Endothelial cell of umbilical vein (primary cell): ENCODE data around the gene SNCA. TPM values are rescaled to one million over a fixed set of nuclear protein-coding genes. Genes with fewer than 3 reads are reported as not detected.

ENCODE experiments used
- BruUV-seq: library from RNA; stranded (reverse); fragments of 400-500 nt; replicated peaks from 2 replicates; lab custom pipeline; 2021; lab: Mats Ljungman, UMichigan
- CTCF ChIA-PET: fragments of 300-600, 350-600 bp; sonication (Branson Sonifier 250); formaldehyde crosslinking; loops from one replicate; lab custom pipeline; 2021; ENCODE audit warnings: antibody characterized with exemption, inconsistent platforms; lab: Charles Lee
- POLR2A ChIA-PET: fragments of 300-600, 350-600 bp; sonication (Branson Sonifier 250); formaldehyde crosslinking; loops from one replicate; lab custom pipeline; 2021; ENCODE audit warnings: antibody characterized with exemption, inconsistent platforms; lab: Charles Lee
- DNase-seq: peaks from one replicate; pipeline ENCODE4 v3.0.0-alpha.2; 2011; ENCODE audit warnings: low read depth, low spot score
- FAIRE-seq: peaks from 2 replicates; lab custom pipeline; 2011; peaks lifted over from hg19 to GRCh38; lab: Jason Lieb, UNC
- H2AFZ ChIP-seq: 2 replicates; pipeline ENCODE4 v1.6.0; 2012; ENCODE audit warnings: low read depth, low read length, control low read depth, inconsistent platforms
- H3K27ac ChIP-seq: 2 replicates; pipeline ENCODE4 v1.5.1; 2011; ENCODE audit warnings: low read depth, mild to moderate bottlenecking, control low read depth, low read length, moderate library complexity; ENCODE audit not compliant: insufficient read depth
- H3K27me3 ChIP-seq, 2 experiments: 2 replicates each; pipeline versions ENCODE4 v1.6.0 to v1.6.1; 2011; ENCODE audit warnings: low read length in 2 of 2, mixed read lengths in 1 of 2; ENCODE audit not compliant: control insufficient read depth in 2 of 2, insufficient read depth in 2 of 2
- H3K36me3 ChIP-seq, 2 experiments: 2 replicates in 1 of 2; 3 replicates in 1 of 2; pipeline ENCODE4 v1.5.1; 2011; ENCODE audit warnings: low read length in 2 of 2, mild to moderate bottlenecking in 1 of 2, moderate library complexity in 1 of 2; ENCODE audit not compliant: control insufficient read depth in 2 of 2, insufficient read depth in 2 of 2; ENCODE audit errors: extremely low read depth in 1 of 2
- H3K4me1 ChIP-seq: 3 replicates; pipeline ENCODE4 v1.5.1; 2011; ENCODE audit warnings: mild to moderate bottlenecking, low read length; ENCODE audit not compliant: control insufficient read depth, insufficient read depth; ENCODE audit errors: extremely low read depth
- H3K4me2 ChIP-seq: 2 replicates; pipeline ENCODE4 v1.6.1; 2011; ENCODE audit warnings: low read length, control low read depth, mixed read lengths; ENCODE audit not compliant: insufficient read depth
- H3K4me3 ChIP-seq, 3 experiments: fragments of 200-600 bp in 1 of 3; sonication (generic), shearing (Covaris generic) in 1 of 3; replicated peaks in 1 of 3; 2 replicates each; pipeline ENCODE4 v1.5.1; 2011 to 2016; ENCODE audit warnings: control low read depth in 3 of 3, low read length in 3 of 3, mild to moderate bottlenecking in 2 of 3, inconsistent platforms in 1 of 3, low read depth in 1 of 3, moderate library complexity in 1 of 3; ENCODE audit not compliant: insufficient read depth in 1 of 3
- H3K79me2 ChIP-seq: 2 replicates; pipeline ENCODE4 v1.6.0; 2012; ENCODE audit warnings: low read length, inconsistent platforms; ENCODE audit not compliant: control insufficient read depth, insufficient read depth
- H3K9ac ChIP-seq: replicated peaks from 2 replicates; pipeline ENCODE3; 2011; ENCODE audit warnings: low read length, control low read depth; ENCODE audit not compliant: insufficient read depth; ENCODE audit errors: extremely low read depth
- H3K9me1 ChIP-seq: replicated peaks from 3 replicates; pipeline ENCODE4 v1.6.0; 2011; ENCODE audit warnings: mild to moderate bottlenecking, low read length; ENCODE audit not compliant: control insufficient read depth, insufficient read depth; ENCODE audit errors: extremely low read depth
- H3K9me3 ChIP-seq: replicated peaks from 2 replicates; pipeline ENCODE4 v1.5.1; 2012; ENCODE audit warnings: low read length, inconsistent platforms; ENCODE audit not compliant: control insufficient read depth, insufficient read depth
- H4K20me1 ChIP-seq: replicated peaks from 2 replicates; pipeline ENCODE3; 2011; ENCODE audit warnings: mild to moderate bottlenecking, low read length; ENCODE audit not compliant: control insufficient read depth, insufficient read depth; ENCODE audit errors: extremely low read depth
- EZH2 ChIP-seq: IDR thresholded peaks from 2 replicates; pipeline ENCODE4 v1.6.1; 2012; ENCODE audit warnings: borderline replicate concordance, low read depth, mild to moderate bottlenecking, moderate library complexity, low read length, inconsistent platforms; ENCODE audit not compliant: severe bottlenecking
- FOS ChIP-seq: IDR thresholded peaks from 2 replicates; pipeline ENCODE4 v1.6.1; 2011; ENCODE audit warnings: mild to moderate bottlenecking, low read length, moderate library complexity, borderline replicate concordance; ENCODE audit not compliant: insufficient read depth
- GATA2 ChIP-seq: IDR thresholded peaks from 2 replicates; pipeline ENCODE4 v1.7.0; 2011; ENCODE audit warnings: low read depth, mild to moderate bottlenecking, moderate library complexity, mixed read lengths, low read length; ENCODE audit not compliant: insufficient read length, insufficient read depth
- JUN ChIP-seq: IDR thresholded peaks from 2 replicates; pipeline ENCODE4 v1.6.1; 2011; ENCODE audit warnings: borderline replicate concordance, low read depth; ENCODE audit not compliant: insufficient read length, insufficient read depth
- MYC ChIP-seq: IDR thresholded peaks from one replicate; pipeline ENCODE4 v1.6.1; 2011; ENCODE audit warnings: mild to moderate bottlenecking, low read depth, low read length
- POLR2A ChIP-seq: IDR thresholded peaks from 2 replicates; pipeline ENCODE4 v1.6.1; 2012; ENCODE audit warnings: low read depth, mild to moderate bottlenecking, control low read depth, low read length
- POLR2AphosphoS5 ChIP-seq: IDR thresholded peaks from 2 replicates; pipeline ENCODE4 v1.6.1; 2012; ENCODE audit warnings: low read depth, mild to moderate bottlenecking, control low read depth, low read length, moderate library complexity; ENCODE audit not compliant: insufficient read depth
- dilution Hi-C: fragments of 300-500 bp; cut with MboI; formaldehyde crosslinking; loops from one replicate; pipeline ENCODE4 v1.15.0; 2019; ENCODE audit warnings: low sequenced_read_pairs; ENCODE audit not compliant: extremely low pct_ligation_motif_present
- intact Hi-C: fragments of 100-400 bp; cut with micrococcal nuclease; formaldehyde crosslinking; loops from one replicate; pipeline ENCODE4 v1.10.0; 2022
- polyA plus RNA-seq, 4 experiments: library from polyadenylated mRNA; depleted of rRNA in 3 of 4; stranded (reverse) in 3 of 4; unstranded in 1 of 4; fragments of >200 nt; gene quantifications; 2 replicates each; pipeline versions ENCODE4 v1.2.1 to v1.2.3, GENCODE V29; 2011 to 2012; ENCODE audit warnings: missing spikeins in 1 of 4
- total RNA-seq: library from RNA; stranded (reverse); gene quantifications from 2 replicates; pipeline ENCODE4 v1.2.3, GENCODE V29; 2021
- TF ChIP-seq, protein P1 (sequence below): IDR thresholded peaks from 2 replicates; pipeline ENCODE4 v1.6.1; 2011; ENCODE audit not compliant: insufficient read depth, insufficient read length
- TF ChIP-seq, protein P2 (sequence below), 2 donors: IDR thresholded peaks; 1 replicate in 1 of 2; 2 replicates in 1 of 2; pipeline ENCODE4 v1.5.1; 2011; ENCODE audit warnings: low read length in 2 of 2, mild to moderate bottlenecking in 2 of 2, moderate library complexity in 2 of 2, control low read depth in 1 of 2, inconsistent platforms in 1 of 2, low read depth in 1 of 2; ENCODE audit not compliant: insufficient read depth in 1 of 2; ENCODE audit errors: extremely low read depth in 1 of 2

Gene SNCA
- total and polyA plus RNA-seq, 2 donors (not counting 3 experiments of a cell fraction or from before 2014, with no cell fraction given), result 76.8 to 116 TPM

DNA sequence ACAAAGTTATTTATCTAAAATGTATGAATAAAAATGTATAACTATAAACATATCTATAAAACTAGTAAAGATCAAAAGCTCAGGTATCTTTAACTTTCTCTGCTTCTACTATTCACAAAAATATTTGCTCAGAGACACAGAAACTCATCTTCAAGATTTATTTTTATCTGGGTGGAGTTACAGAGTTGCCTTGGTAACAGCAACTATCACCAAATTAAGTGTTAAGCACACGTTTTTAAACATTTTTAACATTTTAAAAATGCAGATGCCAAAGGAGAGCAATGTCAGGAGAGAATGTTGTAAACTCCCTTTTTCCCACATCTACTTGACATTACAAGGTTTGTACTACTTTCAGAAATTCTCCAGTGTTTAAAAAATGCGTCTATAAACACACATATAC is 71.4 kb downstream of the SNCA start:
- no peaks in the 10 kb centered on the region for H3K9me1 ChIP-seq
- H3K9me3 ChIP-seq, result no peaks in the 10 kb centered on the region
- no peak overlapping the region for H3K4me3 ChIP-seq
- no peak overlapping the region for H3K27ac ChIP-seq
- no peak for TF ChIP-seq GATA2
- TF ChIP-seq, protein P1, sequence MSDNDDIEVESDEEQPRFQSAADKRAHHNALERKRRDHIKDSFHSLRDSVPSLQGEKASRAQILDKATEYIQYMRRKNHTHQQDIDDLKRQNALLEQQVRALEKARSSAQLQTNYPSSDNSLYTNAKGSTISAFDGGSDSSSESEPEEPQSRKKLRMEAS, result no peak
- no peak for TF ChIP-seq EZH2
- ChIA-PET POLR2A (no interaction called here), CTCF (interaction anchor here (0.6 to 1.6 kb wide), 2 partner anchors 19 to 103 kb away, joined by 3 read pairs; no protein-coding TSS in a partner anchor)
- intact Hi-C loops, result no loop called here
- H4K20me1 ChIP-seq, result no peaks in the 10 kb centered on the region
- H3K4me1 ChIP-seq, result no peaks in the 10 kb centered on the region
- H3K79me2 ChIP-seq, result peaks cover 9% of the 10 kb centered on the region
- FAIRE-seq (no peak), DNase-seq (no peak)
- no peak overlapping the region for H3K4me2 ChIP-seq
- H3K27me3 ChIP-seq, result no peaks in the 10 kb centered on the region
- H2AFZ ChIP-seq, result no peak overlapping the region
- H3K9ac ChIP-seq, result no peak overlapping the region
- BruUV-seq, result no TSS peak
- dilution Hi-C loops, result no loop called here
- no peaks in the 10 kb centered on the region for H3K36me3 ChIP-seq

DNA sequence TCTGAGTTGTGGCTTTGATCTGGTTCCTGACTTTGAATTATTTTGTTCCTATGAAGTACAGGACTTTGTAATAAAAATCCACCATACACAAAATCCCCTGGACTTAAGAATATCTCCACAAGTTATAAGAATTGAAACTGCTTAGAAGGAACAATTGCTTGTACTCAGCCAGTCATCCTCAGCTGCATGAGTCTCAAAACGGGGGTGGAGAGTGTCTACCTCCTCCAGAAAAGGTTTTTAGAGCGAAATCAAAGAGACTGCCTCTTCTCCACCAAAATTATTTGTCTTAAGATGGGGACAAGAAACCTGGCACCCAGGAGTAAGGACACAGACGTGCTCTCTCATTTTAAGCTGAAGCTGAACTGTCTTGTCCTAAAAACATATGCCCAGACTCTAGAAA is 74.7 kb downstream of the SNCA start:
- Histone ChIP-seq H3K9me3 (no peaks in the 10 kb centered on the region), H4K20me1 (no peaks in the 10 kb centered on the region), H3K4me2 (no peak overlapping the region), H3K79me2 (peaks cover 4% of the 10 kb centered on the region), H3K36me3 (peaks cover 0 to 3% of the 10 kb centered on the region in 2 experiments), H3K9ac (no peak overlapping the region), H3K4me1 (no peaks in the 10 kb centered on the region), H3K27ac (no peak overlapping the region), H3K4me3 (no peak overlapping the region), H2AFZ (no peak overlapping the region), H3K27me3 (no peaks in the 10 kb centered on the region), H3K9me1 (no peaks in the 10 kb centered on the region)
- DNase-seq (no peak), FAIRE-seq (no peak)
- TF ChIP-seq POLR2AphosphoS5, result no peak
- TF ChIP-seq MYC, result no peak
- no peak for TF ChIP-seq FOS
- no peak for TF ChIP-seq EZH2
- TF ChIP-seq JUN, result no peak
- TF ChIP-seq, protein P2, sequence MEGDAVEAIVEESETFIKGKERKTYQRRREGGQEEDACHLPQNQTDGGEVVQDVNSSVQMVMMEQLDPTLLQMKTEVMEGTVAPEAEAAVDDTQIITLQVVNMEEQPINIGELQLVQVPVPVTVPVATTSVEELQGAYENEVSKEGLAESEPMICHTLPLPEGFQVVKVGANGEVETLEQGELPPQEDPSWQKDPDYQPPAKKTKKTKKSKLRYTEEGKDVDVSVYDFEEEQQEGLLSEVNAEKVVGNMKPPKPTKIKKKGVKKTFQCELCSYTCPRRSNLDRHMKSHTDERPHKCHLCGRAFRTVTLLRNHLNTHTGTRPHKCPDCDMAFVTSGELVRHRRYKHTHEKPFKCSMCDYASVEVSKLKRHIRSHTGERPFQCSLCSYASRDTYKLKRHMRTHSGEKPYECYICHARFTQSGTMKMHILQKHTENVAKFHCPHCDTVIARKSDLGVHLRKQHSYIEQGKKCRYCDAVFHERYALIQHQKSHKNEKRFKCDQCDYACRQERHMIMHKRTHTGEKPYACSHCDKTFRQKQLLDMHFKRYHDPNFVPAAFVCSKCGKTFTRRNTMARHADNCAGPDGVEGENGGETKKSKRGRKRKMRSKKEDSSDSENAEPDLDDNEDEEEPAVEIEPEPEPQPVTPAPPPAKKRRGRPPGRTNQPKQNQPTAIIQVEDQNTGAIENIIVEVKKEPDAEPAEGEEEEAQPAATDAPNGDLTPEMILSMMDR (IDR thresholded peaks at IDR 0.05; ENCODE audit: extremely low read depth in 1 of 2, insufficient read depth in 1 of 2, low read depth in 1 of 2, low read length in 2 of 2), result no peak
- TF ChIP-seq GATA2, result no peak
- TF ChIP-seq POLR2A, result no peak
- TF ChIP-seq, protein P1, result no peak
- CTCF ChIA-PET, result interaction anchor here (1.0 kb wide), 1 partner anchor 84 kb away, joined by 5 read pairs; no protein-coding TSS in a partner anchor
- intact Hi-C loops, result no loop called here
- POLR2A ChIA-PET, result no interaction called here
- dilution Hi-C loops, result no loop called here
- no TSS peak for BruUV-seq
